Astrocyte of the cerebellum (primary cell): ENCODE measurements around the gene NEK4.

Experiments
- DNase-seq: peaks from one replicate; pipeline ENCODE4 v3.0.0-alpha.2; 2011; ENCODE audit warnings: low read depth
- H3K4me3 ChIP-seq: 2 replicates; pipeline ENCODE4 v1.5.1; 2011; ENCODE audit warnings: mild to moderate bottlenecking, low read depth, low read length, moderate library complexity
- in situ Hi-C: cut with HindIII; loops from 2 replicates; pipeline ENCODE4 v1.10.0; 2017; ENCODE audit warnings: low sequenced_read_pairs
- TF ChIP-seq, protein P1 (sequence below): IDR thresholded peaks from 2 replicates; pipeline ENCODE4 v1.5.1; 2012; ENCODE audit warnings: low read length, low read depth, moderate library complexity, mild to moderate bottlenecking; ENCODE audit errors: missing control alignments

The NEK4 gene

GRCh38 chr3:52756141-52756540 is 14.6 kb downstream of the NEK4 start:
- TF ChIP-seq, protein P1, sequence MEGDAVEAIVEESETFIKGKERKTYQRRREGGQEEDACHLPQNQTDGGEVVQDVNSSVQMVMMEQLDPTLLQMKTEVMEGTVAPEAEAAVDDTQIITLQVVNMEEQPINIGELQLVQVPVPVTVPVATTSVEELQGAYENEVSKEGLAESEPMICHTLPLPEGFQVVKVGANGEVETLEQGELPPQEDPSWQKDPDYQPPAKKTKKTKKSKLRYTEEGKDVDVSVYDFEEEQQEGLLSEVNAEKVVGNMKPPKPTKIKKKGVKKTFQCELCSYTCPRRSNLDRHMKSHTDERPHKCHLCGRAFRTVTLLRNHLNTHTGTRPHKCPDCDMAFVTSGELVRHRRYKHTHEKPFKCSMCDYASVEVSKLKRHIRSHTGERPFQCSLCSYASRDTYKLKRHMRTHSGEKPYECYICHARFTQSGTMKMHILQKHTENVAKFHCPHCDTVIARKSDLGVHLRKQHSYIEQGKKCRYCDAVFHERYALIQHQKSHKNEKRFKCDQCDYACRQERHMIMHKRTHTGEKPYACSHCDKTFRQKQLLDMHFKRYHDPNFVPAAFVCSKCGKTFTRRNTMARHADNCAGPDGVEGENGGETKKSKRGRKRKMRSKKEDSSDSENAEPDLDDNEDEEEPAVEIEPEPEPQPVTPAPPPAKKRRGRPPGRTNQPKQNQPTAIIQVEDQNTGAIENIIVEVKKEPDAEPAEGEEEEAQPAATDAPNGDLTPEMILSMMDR, result no peak
- in situ Hi-C loops, result no loop called here
- no peak overlapping the region for H3K4me3 ChIP-seq
- DNase-seq, result no peak

- H3K4me3 ChIP-seq, result no peak overlapping the region
- in situ Hi-C loops, result no loop called here
- TF ChIP-seq, protein P1, result no peak
- DNase-seq, result no peak
Measured at GRCh38 chr3:52754373-52754772, 16.4 kb downstream of the NEK4 start.

DNA sequence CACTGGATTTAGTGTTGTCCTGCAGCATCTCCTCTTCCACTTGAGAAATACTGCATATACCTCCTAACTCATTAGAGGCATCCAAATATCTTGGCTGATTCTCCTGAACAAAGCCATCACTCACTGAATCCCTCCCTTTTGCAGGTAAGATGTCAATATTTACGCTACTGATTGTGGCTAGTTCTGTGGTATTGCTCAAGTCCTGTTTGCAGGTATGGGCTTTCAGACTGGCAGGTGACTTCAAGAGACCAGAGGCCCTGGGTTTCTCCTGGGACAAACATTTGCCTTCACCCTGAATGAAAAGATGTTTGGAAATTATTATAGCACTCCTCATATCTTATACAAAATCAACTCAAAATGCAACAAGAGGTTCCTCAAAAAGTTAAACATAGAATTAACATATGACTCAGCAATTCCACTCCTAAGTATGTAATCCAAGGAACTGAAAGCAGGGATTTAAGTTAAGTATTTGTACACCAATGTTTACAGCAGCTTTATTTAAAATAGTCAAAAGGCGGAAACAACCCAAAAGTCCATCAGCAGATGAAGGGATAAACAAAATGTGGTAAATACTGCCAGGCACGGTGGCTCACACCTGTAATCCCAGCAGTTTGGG is 18.6 kb downstream of the NEK4 start:
- no peak overlapping the region for H3K4me3 ChIP-seq
- TF ChIP-seq, protein P1, result no peak
- in situ Hi-C loops, result no loop called here
- no peak for DNase-seq

- no peak overlapping the region for H3K4me3 ChIP-seq
- DNase-seq, result no peak
- in situ Hi-C loops, result no loop called here
- TF ChIP-seq, protein P1, result no peak
Measured at GRCh38 chr3:52743721-52744120, 27.0 kb downstream of the NEK4 start.

GRCh38 chr3:52743152-52743551 is 27.6 kb downstream of the NEK4 start:
- in situ Hi-C loops, result no loop called here
- DNase-seq, result no peak
- H3K4me3 ChIP-seq, result no peak overlapping the region
- TF ChIP-seq, protein P1, result no peak

GRCh38 chr3:52742418-52743041 is 28.2 kb downstream of the NEK4 start:
- H3K4me3 ChIP-seq, result no peak overlapping the region
- peak; percentile 3 for DNase-seq
- TF ChIP-seq, protein P1, result peak; percentile 58
- in situ Hi-C loops, result no loop called here
